DND-41 (cell line): ENCODE results near the gene SEMA3D.

Experiments used
- CTCF ChIP-seq: IDR thresholded peaks from 2 replicates; pipeline ENCODE4 v1.5.1; 2012; ENCODE audit warnings: borderline replicate concordance, low read length, moderate library complexity, mild to moderate bottlenecking; ENCODE audit not compliant: poor library complexity, severe bottlenecking; ENCODE audit errors: extremely low read depth
- EZH2 ChIP-seq: IDR thresholded peaks from 3 replicates; pipeline ENCODE4 v1.6.1; 2012; ENCODE audit warnings: borderline replicate concordance, low read depth, mild to moderate bottlenecking, moderate library complexity, low read length, inconsistent platforms; ENCODE audit not compliant: severe bottlenecking

- no peak for TF ChIP-seq CTCF
- TF ChIP-seq EZH2, result no peak
Measured at GRCh38 chr7:85221796-85222195, 34.9 kb upstream of the SEMA3D start.
